HG03571 (cell line): ENCODE data around the gene ZNF12.

ENCODE experiments used
- ATAC-seq: cut with Tn5 transposase; IDR thresholded peaks from one replicate; pipeline ENCODE4 v1.9.1; 2021; ENCODE audit not compliant: unreplicated experiment

ZNF12 gene

GRCh38 chr7:6648066-6648814 is 58.5 kb downstream of the ZNF12 start:
- no peak for ATAC-seq

GRCh38 chr7:6647541-6647940 is 59.2 kb downstream of the ZNF12 start:
- no peak for ATAC-seq

GRCh38 chr7:6647080-6647479 is 59.7 kb downstream of the ZNF12 start:
- ATAC-seq: no peak

GRCh38 chr7:6646465-6646864 is 60.3 kb downstream of the ZNF12 start:
- ATAC-seq: no peak

GRCh38 chr7:6644728-6645127 is 62.0 kb downstream of the ZNF12 start:
- no peak for ATAC-seq

GRCh38 chr7:6643915-6644625 is 62.7 kb downstream of the ZNF12 start:
- ATAC-seq: no peak

- ATAC-seq: no peak
Observed at GRCh38 chr7:6642861-6643640, 63.7 kb downstream of the ZNF12 start.

- no peak for ATAC-seq
Observed at GRCh38 chr7:6642239-6642839, 64.4 kb downstream of the ZNF12 start.

GRCh38 chr7:6641305-6642035 is 65.3 kb downstream of the ZNF12 start:
- no peak for ATAC-seq

GRCh38 chr7:6640246-6640721 is 66.5 kb downstream of the ZNF12 start:
- ATAC-seq: no peak

- no peak for ATAC-seq
Observed at GRCh38 chr7:6639627-6640026, 67.1 kb downstream of the ZNF12 start.

GRCh38 chr7:6639032-6639431 is 67.7 kb downstream of the ZNF12 start:
- ATAC-seq: no peak
